ENCODE data around the gene LPIN3.
A peak's percentile ranks its signal among the peaks of the same experiment; 100 is the strongest.

Gene LPIN3

GRCh38 chr20:41364967-41365765, 24.5 kb downstream of the LPIN3 start:
- no peak overlapping the region for H4K91ac ChIP-seq (ENCODE audit: low read length)
- no peak overlapping the region for H2BK120ac ChIP-seq (ENCODE audit: low read depth, low read length)
- no peak overlapping the region for H4K8ac ChIP-seq (ENCODE audit: low read length)
- H3K27me3 ChIP-seq (ENCODE audit: control insufficient read depth in 1 of 2, insufficient read depth in 1 of 2, low read length in 2 of 2), result peaks cover 49 to 57% of the 10 kb centered on the region in 2 experiments
- no peak overlapping the region for H2AFZ ChIP-seq (ENCODE audit: low read depth, low read length)
- no peaks in the 10 kb centered on the region for H3K9me3 ChIP-seq (ENCODE audit: control insufficient read depth, low read length)
- H3K4me2 ChIP-seq (ENCODE audit: low read length, poor library complexity, severe bottlenecking), result no peak overlapping the region
- no peak overlapping the region for H3K23ac ChIP-seq (ENCODE audit: low read length in 2 of 2)
- H2BK12ac ChIP-seq (ENCODE audit: low read length in 2 of 2), result no peak overlapping the region
- no peak overlapping the region for H3K27ac ChIP-seq (ENCODE audit: low read length, poor library complexity, severe bottlenecking)
- H3K14ac ChIP-seq (ENCODE audit: low read length in 2 of 2), result no peak overlapping the region
- no peak overlapping the region for H3K4ac ChIP-seq (ENCODE audit: low read depth in 1 of 2, low read length in 2 of 2)
- H3K4me3 ChIP-seq (ENCODE audit: insufficient read depth in 1 of 2, low read depth in 1 of 2, low read length in 2 of 2), result no peak overlapping the region
- H2BK15ac ChIP-seq (ENCODE audit: low read depth, poor library complexity, severe bottlenecking), result no peak overlapping the region
- no peaks in the 10 kb centered on the region for H3K79me1 ChIP-seq (replicated peaks; ENCODE audit: low read length, poor library complexity, severe bottlenecking)
- H3K36me3 ChIP-seq (ENCODE audit: control insufficient read depth in 1 of 2, insufficient read depth in 2 of 2, low read depth in 1 of 2, low read length in 2 of 2), result peaks cover 0 to 11% of the 10 kb centered on the region in 2 experiments
- H3K4me1 ChIP-seq (ENCODE audit: control insufficient read depth, insufficient read depth, low read depth, low read length), result peaks cover 15% of the 10 kb centered on the region
- H2BK5ac ChIP-seq (ENCODE audit: low read depth, low read length, poor library complexity, severe bottlenecking), result no peak overlapping the region
- no peak for DNase-seq
- no peak overlapping the region for H3K9ac ChIP-seq (ENCODE audit: low read length)
- no peak overlapping the region for H2AK5ac ChIP-seq (ENCODE audit: low read length, severe bottlenecking)
- H3K18ac ChIP-seq (ENCODE audit: low read depth in 1 of 2, low read length in 2 of 2), result no peak overlapping the region
- 80% methylated on average over 19 of the region's 19 CpGs for WGBS

- no peak overlapping the region for H3K9ac ChIP-seq (ENCODE audit: low read length)
- no peak overlapping the region for H2AK5ac ChIP-seq (ENCODE audit: low read length, severe bottlenecking)
- H2BK12ac ChIP-seq (ENCODE audit: low read length in 2 of 2), result no peak overlapping the region
- H2BK5ac ChIP-seq (ENCODE audit: low read depth, low read length, poor library complexity, severe bottlenecking), result no peak overlapping the region
- peaks cover 49 to 60% of the 10 kb centered on the region in 2 experiments for H3K27me3 ChIP-seq (ENCODE audit: control insufficient read depth in 1 of 2, insufficient read depth in 1 of 2, low read length in 2 of 2)
- H3K27ac ChIP-seq (ENCODE audit: low read length, poor library complexity, severe bottlenecking), result no peak overlapping the region
- H3K18ac ChIP-seq (ENCODE audit: low read depth in 1 of 2, low read length in 2 of 2), result no peak overlapping the region
- peak overlapping the region; percentile 67 for H3K4me2 ChIP-seq (ENCODE audit: low read length, poor library complexity, severe bottlenecking)
- 11% methylated on average over 31 of the region's 76 CpGs for WGBS
- no peaks in the 10 kb centered on the region for H3K9me3 ChIP-seq (ENCODE audit: control insufficient read depth, low read length)
- no peaks in the 10 kb centered on the region for H3K79me1 ChIP-seq (replicated peaks; ENCODE audit: low read length, poor library complexity, severe bottlenecking)
- H3K23ac ChIP-seq (ENCODE audit: low read length in 2 of 2), result no peak overlapping the region
- no peak overlapping the region for H3K4ac ChIP-seq (ENCODE audit: low read depth in 1 of 2, low read length in 2 of 2)
- no peak overlapping the region for H4K91ac ChIP-seq (ENCODE audit: low read length)
- no peak overlapping the region for H3K14ac ChIP-seq (ENCODE audit: low read length in 2 of 2)
- H2BK120ac ChIP-seq (ENCODE audit: low read depth, low read length), result no peak overlapping the region
- no peak overlapping the region for H2AFZ ChIP-seq (ENCODE audit: low read depth, low read length)
- no peak for DNase-seq
- peaks cover 14% of the 10 kb centered on the region for H3K4me1 ChIP-seq (ENCODE audit: control insufficient read depth, insufficient read depth, low read depth, low read length)
- peaks cover 0 to 6% of the 10 kb centered on the region in 2 experiments for H3K36me3 ChIP-seq (ENCODE audit: control insufficient read depth in 1 of 2, insufficient read depth in 2 of 2, low read depth in 1 of 2, low read length in 2 of 2)
- H4K8ac ChIP-seq (ENCODE audit: low read length), result no peak overlapping the region
- peak overlapping the region in 1 of 2 experiments; percentile 29 for H3K4me3 ChIP-seq (ENCODE audit: insufficient read depth in 1 of 2, low read depth in 1 of 2, low read length in 2 of 2)
- no peak overlapping the region for H2BK15ac ChIP-seq (ENCODE audit: low read depth, poor library complexity, severe bottlenecking)
These were observed 25.3 kb downstream of the LPIN3 start for GRCh38 chr20:41365777-41366545.

GRCh38 chr20:41366546-41367392, 26.1 kb downstream of the LPIN3 start, which contains the start of gene EMILIN3:
Gene EMILIN3 (minus strand): TSS chr20:41366818. CDS start chr20:41366634, 184 bp downstream.
- WGBS, result 6% methylated on average over 70 of the region's 93 CpGs
- H3K79me1 ChIP-seq (replicated peaks; ENCODE audit: low read length, poor library complexity, severe bottlenecking), result no peaks in the 10 kb centered on the region
- no peak within 1 kb of the TSS for H2BK120ac ChIP-seq (ENCODE audit: low read depth, low read length)
- no peak within 1 kb of the TSS for H4K91ac ChIP-seq (ENCODE audit: low read length)
- H2BK5ac ChIP-seq (ENCODE audit: low read depth, low read length, poor library complexity, severe bottlenecking), result no peak within 1 kb of the TSS
- H3K27ac ChIP-seq (ENCODE audit: low read length, poor library complexity, severe bottlenecking), result no peak within 1 kb of the TSS
- H3K36me3 ChIP-seq (ENCODE audit: control insufficient read depth in 1 of 2, insufficient read depth in 2 of 2, low read depth in 1 of 2, low read length in 2 of 2), result no peaks in the 10 kb centered on the region
- H3K4me2 ChIP-seq (ENCODE audit: low read length, poor library complexity, severe bottlenecking), result peak within 1 kb of the TSS; percentile 67
- no peak for DNase-seq
- H3K23ac ChIP-seq (ENCODE audit: low read length in 2 of 2), result no peak within 1 kb of the TSS
- no peak within 1 kb of the TSS for H3K14ac ChIP-seq (ENCODE audit: low read length in 2 of 2)
- peaks cover 49 to 66% of the 10 kb centered on the region in 2 experiments for H3K27me3 ChIP-seq (ENCODE audit: control insufficient read depth in 1 of 2, insufficient read depth in 1 of 2, low read length in 2 of 2)
- no peak within 1 kb of the TSS for H3K9ac ChIP-seq (ENCODE audit: low read length)
- H3K18ac ChIP-seq (ENCODE audit: low read depth in 1 of 2, low read length in 2 of 2), result no peak within 1 kb of the TSS
- H2AK5ac ChIP-seq (ENCODE audit: low read length, severe bottlenecking), result no peak within 1 kb of the TSS
- H3K4ac ChIP-seq (ENCODE audit: low read depth in 1 of 2, low read length in 2 of 2), result no peak within 1 kb of the TSS
- H2BK12ac ChIP-seq (ENCODE audit: low read length in 2 of 2), result no peak within 1 kb of the TSS
- H2AFZ ChIP-seq (ENCODE audit: low read depth, low read length), result no peak within 1 kb of the TSS
- H2BK15ac ChIP-seq (ENCODE audit: low read depth, poor library complexity, severe bottlenecking), result no peak within 1 kb of the TSS
- peak within 1 kb of the TSS in 1 of 2 experiments; percentile 29 for H3K4me3 ChIP-seq (ENCODE audit: insufficient read depth in 1 of 2, low read depth in 1 of 2, low read length in 2 of 2)
- H3K9me3 ChIP-seq (ENCODE audit: control insufficient read depth, low read length), result no peaks in the 10 kb centered on the region
- H3K4me1 ChIP-seq (ENCODE audit: control insufficient read depth, insufficient read depth, low read depth, low read length), result peaks cover 12% of the 10 kb centered on the region
- H4K8ac ChIP-seq (ENCODE audit: low read length), result no peak within 1 kb of the TSS
